Mesenchymal stem cell (in vitro differentiated cells and primary cell): ENCODE data around the gene CELF4.
A peak's percentile ranks its signal among the peaks of the same experiment; 100 is the strongest.

Experiments
- DNase-seq: peaks from one replicate; pipeline ENCODE4 v3.0.0-alpha.2; 2013
- H2AFZ ChIP-seq: one replicate; pipeline ENCODE4 v1.6.1; 2013; ENCODE audit warnings: low read depth, mild to moderate bottlenecking, control low read depth, inconsistent platforms, low read length, moderate library complexity
- H2AK5ac ChIP-seq: 2 replicates; pipeline ENCODE4 v1.6.1; 2013; ENCODE audit warnings: low read length, moderate library complexity, mild to moderate bottlenecking, inconsistent platforms; ENCODE audit not compliant: severe bottlenecking
- H2BK120ac ChIP-seq: one replicate; pipeline ENCODE4 v1.6.1; 2013; ENCODE audit warnings: low read depth, mild to moderate bottlenecking, inconsistent platforms, low read length, moderate library complexity
- H2BK12ac ChIP-seq, 2 experiments: one replicate each; pipeline ENCODE4 v1.6.1; 2013; ENCODE audit warnings: inconsistent platforms in 2 of 2, low read length in 2 of 2, mild to moderate bottlenecking in 2 of 2, moderate library complexity in 2 of 2, control low read depth in 1 of 2
- H2BK15ac ChIP-seq: one replicate; pipeline ENCODE4 v1.6.1; 2013; ENCODE audit warnings: mild to moderate bottlenecking, low read depth, inconsistent platforms; ENCODE audit not compliant: poor library complexity, severe bottlenecking
- H2BK5ac ChIP-seq: 2 replicates; pipeline ENCODE4 v1.6.1; 2013; ENCODE audit warnings: low read depth, mild to moderate bottlenecking, low read length, control low read depth, inconsistent platforms; ENCODE audit not compliant: poor library complexity, severe bottlenecking
- H3K14ac ChIP-seq, 2 experiments: one replicate each; pipeline ENCODE4 v1.6.1; 2013; ENCODE audit warnings: inconsistent platforms in 2 of 2, low read length in 2 of 2, control low read depth in 1 of 2, mild to moderate bottlenecking in 1 of 2, moderate library complexity in 1 of 2
- H3K18ac ChIP-seq, 2 experiments: one replicate each; pipeline ENCODE4 v1.6.1; 2013; ENCODE audit warnings: inconsistent platforms in 2 of 2, low read length in 2 of 2, control low read depth in 1 of 2, low read depth in 1 of 2, mild to moderate bottlenecking in 1 of 2
- H3K23ac ChIP-seq, 2 experiments: one replicate each; pipeline ENCODE4 v1.6.1; 2013; ENCODE audit warnings: inconsistent platforms in 2 of 2, low read length in 2 of 2, mild to moderate bottlenecking in 2 of 2, moderate library complexity in 2 of 2, control low read depth in 1 of 2
- H3K27ac ChIP-seq: 2 replicates; pipeline ENCODE4 v1.5.1; 2013; ENCODE audit warnings: mild to moderate bottlenecking, moderate library complexity, low read length, control low read depth, inconsistent platforms; ENCODE audit not compliant: poor library complexity, severe bottlenecking
- H3K27me3 ChIP-seq, 2 experiments: 2 replicates each; pipeline versions ENCODE4 v1.6.1 to v1.7.0; 2013; ENCODE audit warnings: low read length in 2 of 2, mild to moderate bottlenecking in 2 of 2, moderate library complexity in 2 of 2, control low read depth in 1 of 2, inconsistent platforms in 1 of 2; ENCODE audit not compliant: control insufficient read depth in 1 of 2, insufficient read depth in 1 of 2
- H3K36me3 ChIP-seq, 2 experiments: 2 replicates each; pipeline versions ENCODE4 v1.6.1 to v1.7.0; 2013; ENCODE audit warnings: low read length in 2 of 2, control low read depth in 1 of 2, inconsistent platforms in 1 of 2, low read depth in 1 of 2, mild to moderate bottlenecking in 1 of 2; ENCODE audit not compliant: insufficient read depth in 2 of 2, control insufficient read depth in 1 of 2
- H3K4ac ChIP-seq, 2 experiments: one replicate each; pipeline ENCODE4 v1.6.1; 2013; ENCODE audit warnings: inconsistent platforms in 2 of 2, low read length in 2 of 2, mild to moderate bottlenecking in 2 of 2, moderate library complexity in 2 of 2, control low read depth in 1 of 2, low read depth in 1 of 2
- H3K4me1 ChIP-seq: 2 replicates; pipeline ENCODE4 v1.6.1; 2013; ENCODE audit warnings: low read depth, low read length, control low read depth; ENCODE audit not compliant: control insufficient read depth, insufficient read depth
- H3K4me2 ChIP-seq: 2 replicates; pipeline ENCODE4 v1.6.1; 2013; ENCODE audit warnings: low read length, mild to moderate bottlenecking, inconsistent platforms; ENCODE audit not compliant: poor library complexity, severe bottlenecking
- H3K4me3 ChIP-seq, 2 experiments: 2 replicates each; pipeline versions ENCODE4 v1.5.1 to v1.7.0; 2013; ENCODE audit warnings: low read length in 2 of 2, mild to moderate bottlenecking in 2 of 2, control low read depth in 1 of 2, low read depth in 1 of 2; ENCODE audit not compliant: insufficient read depth in 1 of 2
- H3K79me1 ChIP-seq: replicated peaks from 2 replicates; pipeline ENCODE4 v1.6.1; 2013; ENCODE audit warnings: mild to moderate bottlenecking, control low read depth, low read length, inconsistent platforms; ENCODE audit not compliant: poor library complexity, severe bottlenecking
- H3K9ac ChIP-seq: 2 replicates; pipeline ENCODE4 v1.7.0; 2013; ENCODE audit warnings: mild to moderate bottlenecking, low read length, moderate library complexity
- H3K9me3 ChIP-seq: 2 replicates; pipeline ENCODE4 v1.7.0; 2013; ENCODE audit warnings: mild to moderate bottlenecking, low read length; ENCODE audit not compliant: control insufficient read depth
- H4K8ac ChIP-seq: one replicate; pipeline ENCODE4 v1.6.1; 2013; ENCODE audit warnings: inconsistent platforms, mild to moderate bottlenecking, low read length, moderate library complexity
- H4K91ac ChIP-seq: one replicate; pipeline ENCODE4 v1.6.1; 2013; ENCODE audit warnings: mild to moderate bottlenecking, low read length, inconsistent platforms
- WGBS: methylation state at CpG from one replicate; pipeline ENCODE4 v1.1.7; 2013; ENCODE audit warnings: mixed read lengths; 5-methylcytosine and 5-hydroxymethylcytosine counted together

Gene CELF4

GRCh38 chr18:37430357-37431076 is 135.1 kb downstream of the CELF4 start:
- no peak overlapping the region for H2BK12ac ChIP-seq
- no peak overlapping the region for H2AK5ac ChIP-seq
- H3K4me2 ChIP-seq, result no peak overlapping the region
- peak overlapping the region in 1 of 2 experiments; percentile 16 for H3K14ac ChIP-seq
- DNase-seq, result no peak
- H3K4ac ChIP-seq, result no peak overlapping the region
- H3K79me1 ChIP-seq, result no peaks in the 10 kb centered on the region
- no peaks in the 10 kb centered on the region for H3K9me3 ChIP-seq
- no peak overlapping the region for H4K8ac ChIP-seq
- no peak overlapping the region for H3K27ac ChIP-seq
- no peak overlapping the region for H3K23ac ChIP-seq
- 62% methylated on average over 5 of the region's 6 CpGs for WGBS
- H2BK5ac ChIP-seq, result no peak overlapping the region
- no peak overlapping the region for H4K91ac ChIP-seq
- peak overlapping the region in 1 of 2 experiments; percentile 41 for H3K18ac ChIP-seq
- no peak overlapping the region for H2BK120ac ChIP-seq
- no peak overlapping the region for H3K9ac ChIP-seq
- H3K4me1 ChIP-seq, result no peaks in the 10 kb centered on the region
- no peak overlapping the region for H3K4me3 ChIP-seq
- H3K27me3 ChIP-seq, result peaks cover 16 to 18% of the 10 kb centered on the region in 2 experiments
- H2BK15ac ChIP-seq, result no peak overlapping the region
- no peak overlapping the region for H2AFZ ChIP-seq
- no peaks in the 10 kb centered on the region for H3K36me3 ChIP-seq

GRCh38 chr18:37429791-37430190 is 135.8 kb downstream of the CELF4 start:
- Histone ChIP-seq H3K4ac (no peak overlapping the region), H3K23ac (no peak overlapping the region), H3K79me1 (no peaks in the 10 kb centered on the region), H3K27ac (no peak overlapping the region), H3K14ac (peak overlapping the region in 1 of 2 experiments; percentile 80), H3K9ac (no peak overlapping the region), H2BK15ac (no peak overlapping the region), H2AFZ (peak overlapping the region; percentile 36), H3K4me3 (peak overlapping the region in 1 of 2 experiments; percentile 1), H2BK120ac (no peak overlapping the region), H4K8ac (no peak overlapping the region), H3K36me3 (no peaks in the 10 kb centered on the region), H3K27me3 (peaks cover 11 to 14% of the 10 kb centered on the region in 2 experiments), H3K4me2 (no peak overlapping the region), H3K18ac (peak overlapping the region in 1 of 2 experiments; percentile 37), H2AK5ac (no peak overlapping the region), H4K91ac (no peak overlapping the region), H2BK12ac (peak overlapping the region in 1 of 2 experiments; percentile 48), H3K4me1 (no peaks in the 10 kb centered on the region), H3K9me3 (no peaks in the 10 kb centered on the region), H2BK5ac (no peak overlapping the region)
- WGBS, result 90% methylated on average over 4 of the region's 4 CpGs
- no peak for DNase-seq

- no peaks in the 10 kb centered on the region for H3K36me3 ChIP-seq
- peaks cover 2 to 16% of the 10 kb centered on the region in 2 experiments for H3K27me3 ChIP-seq
- H2BK120ac ChIP-seq, result no peak overlapping the region
- H2AFZ ChIP-seq, result no peak overlapping the region
- H3K23ac ChIP-seq, result no peak overlapping the region
- DNase-seq, result no peak
- no peak overlapping the region for H3K27ac ChIP-seq
- no peak overlapping the region for H4K91ac ChIP-seq
- no peak overlapping the region for H3K9ac ChIP-seq
- no peak overlapping the region for H2BK15ac ChIP-seq
- H3K4ac ChIP-seq, result no peak overlapping the region
- H2BK12ac ChIP-seq, result no peak overlapping the region
- no peak overlapping the region for H3K4me3 ChIP-seq
- no peak overlapping the region for H3K4me2 ChIP-seq
- no peaks in the 10 kb centered on the region for H3K9me3 ChIP-seq
- H2BK5ac ChIP-seq, result no peak overlapping the region
- no peaks in the 10 kb centered on the region for H3K79me1 ChIP-seq
- H4K8ac ChIP-seq, result no peak overlapping the region
- no peak overlapping the region for H3K14ac ChIP-seq
- H3K4me1 ChIP-seq, result no peaks in the 10 kb centered on the region
- H3K18ac ChIP-seq, result no peak overlapping the region
- 85% methylated on average over 6 of the region's 7 CpGs for WGBS
- no peak overlapping the region for H2AK5ac ChIP-seq
Measured at GRCh38 chr18:37428288-37428974, 137.2 kb downstream of the CELF4 start.

GRCh38 chr18:37426586-37426985 is 139.0 kb downstream of the CELF4 start:
- Histone ChIP-seq H2AFZ (no peak overlapping the region), H2BK12ac (no peak overlapping the region), H2BK120ac (no peak overlapping the region), H4K8ac (no peak overlapping the region), H3K27me3 (peaks cover 0 to 28% of the 10 kb centered on the region in 2 experiments), H3K27ac (no peak overlapping the region), H3K9ac (no peak overlapping the region), H2AK5ac (no peak overlapping the region), H2BK15ac (no peak overlapping the region), H3K4me2 (no peak overlapping the region), H3K23ac (no peak overlapping the region), H3K14ac (no peak overlapping the region), H3K36me3 (no peaks in the 10 kb centered on the region), H3K4me1 (no peaks in the 10 kb centered on the region), H3K18ac (no peak overlapping the region), H2BK5ac (no peak overlapping the region), H4K91ac (no peak overlapping the region), H3K9me3 (no peaks in the 10 kb centered on the region), H3K4me3 (no peak overlapping the region), H3K4ac (no peak overlapping the region), H3K79me1 (no peaks in the 10 kb centered on the region)
- no peak for DNase-seq
- 84% methylated on average over 15 of the region's 15 CpGs for WGBS
